Measurements from ENCODE around the gene GPR108.

- TF ChIP-seq, protein P1, sequence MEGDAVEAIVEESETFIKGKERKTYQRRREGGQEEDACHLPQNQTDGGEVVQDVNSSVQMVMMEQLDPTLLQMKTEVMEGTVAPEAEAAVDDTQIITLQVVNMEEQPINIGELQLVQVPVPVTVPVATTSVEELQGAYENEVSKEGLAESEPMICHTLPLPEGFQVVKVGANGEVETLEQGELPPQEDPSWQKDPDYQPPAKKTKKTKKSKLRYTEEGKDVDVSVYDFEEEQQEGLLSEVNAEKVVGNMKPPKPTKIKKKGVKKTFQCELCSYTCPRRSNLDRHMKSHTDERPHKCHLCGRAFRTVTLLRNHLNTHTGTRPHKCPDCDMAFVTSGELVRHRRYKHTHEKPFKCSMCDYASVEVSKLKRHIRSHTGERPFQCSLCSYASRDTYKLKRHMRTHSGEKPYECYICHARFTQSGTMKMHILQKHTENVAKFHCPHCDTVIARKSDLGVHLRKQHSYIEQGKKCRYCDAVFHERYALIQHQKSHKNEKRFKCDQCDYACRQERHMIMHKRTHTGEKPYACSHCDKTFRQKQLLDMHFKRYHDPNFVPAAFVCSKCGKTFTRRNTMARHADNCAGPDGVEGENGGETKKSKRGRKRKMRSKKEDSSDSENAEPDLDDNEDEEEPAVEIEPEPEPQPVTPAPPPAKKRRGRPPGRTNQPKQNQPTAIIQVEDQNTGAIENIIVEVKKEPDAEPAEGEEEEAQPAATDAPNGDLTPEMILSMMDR (IDR thresholded peaks at IDR 0.05; ENCODE audit: insufficient read depth, low read depth, low read length) = no peak
- TF ChIP-seq EZH2 (IDR thresholded peaks at IDR 0.05; ENCODE audit: insufficient read depth, low read length) = no peak
Observed at GRCh38 chr19:6692027-6692426, 45.4 kb downstream of the GPR108 start.

Data from astrocyte (in vitro differentiated cells and primary cell).